GM10248 (cell line): ENCODE results near the gene PCDHGC3.

Source experiments
- CTCF ChIA-PET: fragments of 300-600 bp; sonication (Branson Sonifier 250); formaldehyde crosslinking; extraction: SDS; loops from one replicate; lab custom pipeline; 2021; ENCODE audit warnings: antibody characterized with exemption; lab: Yijun Ruan, JAX
- POLR2A ChIA-PET: fragments of 350-650 bp; sonication (Branson Sonifier 250); formaldehyde crosslinking; extraction: SDS; loops from one replicate; lab custom pipeline; 2020; ENCODE audit warnings: antibody characterized with exemption; lab: Yijun Ruan, JAX
- DNase-seq: peaks from one replicate; pipeline ENCODE4 v3.0.0; 2012; ENCODE audit errors: extremely low spot score
- TF ChIP-seq, protein P1 (sequence below): IDR thresholded peaks from 2 replicates; pipeline ENCODE4 v1.5.1; 2012; ENCODE audit warnings: mild to moderate bottlenecking, low read depth; ENCODE audit errors: extremely low read depth, missing control alignments, control extremely low read depth

The PCDHGC3 gene

DNA sequence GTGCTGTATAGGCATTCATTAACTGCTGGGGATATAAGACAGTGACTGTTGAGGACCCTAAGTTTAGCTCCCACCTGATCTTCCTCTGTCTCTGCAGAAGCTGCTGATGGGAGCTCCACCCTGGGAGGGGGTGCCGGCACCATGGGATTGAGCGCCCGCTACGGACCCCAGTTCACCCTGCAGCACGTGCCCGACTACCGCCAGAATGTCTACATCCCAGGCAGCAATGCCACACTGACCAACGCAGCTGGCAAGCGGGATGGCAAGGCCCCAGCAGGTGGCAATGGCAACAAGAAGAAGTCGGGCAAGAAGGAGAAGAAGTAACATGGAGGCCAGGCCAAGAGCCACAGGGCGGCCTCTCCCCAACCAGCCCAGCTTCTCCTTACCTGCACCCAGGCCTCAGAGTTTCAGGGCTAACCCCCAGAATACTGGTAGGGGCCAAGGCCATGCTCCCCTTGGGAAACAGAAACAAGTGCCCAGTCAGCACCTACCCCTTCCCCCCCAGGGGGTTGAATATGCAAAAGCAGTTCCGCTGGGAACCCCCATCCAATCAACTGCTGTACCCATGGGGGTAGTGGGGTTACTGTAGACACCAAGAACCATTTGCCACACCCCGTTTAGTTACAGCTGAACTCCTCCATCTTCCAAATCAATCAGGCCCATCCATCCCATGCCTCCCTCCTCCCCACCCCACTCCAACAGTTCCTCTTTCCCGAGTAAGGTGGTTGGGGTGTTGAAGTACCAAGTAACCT is 35.3 kb downstream of the PCDHGC3 start:
- CTCF ChIA-PET = interaction anchor here (1.4 to 14.8 kb wide), 13 partner anchors 10 to 95 kb away, joined by 3 to 214 read pairs (median 28); partner anchors contain the start of genes PCDHGA10, PCDHGA11, PCDHGB7 and PCDHGC3
- peak; percentile 62 for DNase-seq
- POLR2A ChIA-PET = no interaction called here
- TF ChIP-seq, protein P1, sequence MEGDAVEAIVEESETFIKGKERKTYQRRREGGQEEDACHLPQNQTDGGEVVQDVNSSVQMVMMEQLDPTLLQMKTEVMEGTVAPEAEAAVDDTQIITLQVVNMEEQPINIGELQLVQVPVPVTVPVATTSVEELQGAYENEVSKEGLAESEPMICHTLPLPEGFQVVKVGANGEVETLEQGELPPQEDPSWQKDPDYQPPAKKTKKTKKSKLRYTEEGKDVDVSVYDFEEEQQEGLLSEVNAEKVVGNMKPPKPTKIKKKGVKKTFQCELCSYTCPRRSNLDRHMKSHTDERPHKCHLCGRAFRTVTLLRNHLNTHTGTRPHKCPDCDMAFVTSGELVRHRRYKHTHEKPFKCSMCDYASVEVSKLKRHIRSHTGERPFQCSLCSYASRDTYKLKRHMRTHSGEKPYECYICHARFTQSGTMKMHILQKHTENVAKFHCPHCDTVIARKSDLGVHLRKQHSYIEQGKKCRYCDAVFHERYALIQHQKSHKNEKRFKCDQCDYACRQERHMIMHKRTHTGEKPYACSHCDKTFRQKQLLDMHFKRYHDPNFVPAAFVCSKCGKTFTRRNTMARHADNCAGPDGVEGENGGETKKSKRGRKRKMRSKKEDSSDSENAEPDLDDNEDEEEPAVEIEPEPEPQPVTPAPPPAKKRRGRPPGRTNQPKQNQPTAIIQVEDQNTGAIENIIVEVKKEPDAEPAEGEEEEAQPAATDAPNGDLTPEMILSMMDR = no peak

DNA sequence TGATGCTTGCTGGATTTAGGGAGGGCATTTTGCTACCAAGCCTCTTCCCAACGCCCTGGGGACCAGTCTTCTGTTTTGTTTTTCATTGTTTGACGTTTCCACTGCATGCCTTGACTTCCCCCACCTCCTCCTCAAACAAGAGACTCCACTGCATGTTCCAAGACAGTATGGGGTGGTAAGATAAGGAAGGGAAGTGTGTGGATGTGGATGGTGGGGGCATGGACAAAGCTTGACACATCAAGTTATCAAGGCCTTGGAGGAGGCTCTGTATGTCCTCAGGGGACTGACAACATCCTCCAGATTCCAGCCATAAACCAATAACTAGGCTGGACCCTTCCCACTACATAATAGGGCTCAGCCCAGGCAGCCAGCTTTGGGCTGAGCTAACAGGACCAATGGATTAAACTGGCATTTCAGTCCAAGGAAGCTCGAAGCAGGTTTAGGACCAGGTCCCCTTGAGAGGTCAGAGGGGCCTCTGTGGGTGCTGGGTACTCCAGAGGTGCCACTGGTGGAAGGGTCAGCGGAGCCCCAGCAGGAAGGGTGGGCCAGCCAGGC is 36.1 kb downstream of the PCDHGC3 start:
- ChIA-PET CTCF (interaction anchor here (0.8 to 14.8 kb wide), 21 partner anchors 11 to 181 kb away, joined by 3 to 214 read pairs (median 6); partner anchors contain the start of genes HDAC3, PCDHGA10, PCDHGA11 and PCDHGA12), POLR2A (no interaction called here)
- TF ChIP-seq, protein P1 = no peak
- no peak for DNase-seq

DNA sequence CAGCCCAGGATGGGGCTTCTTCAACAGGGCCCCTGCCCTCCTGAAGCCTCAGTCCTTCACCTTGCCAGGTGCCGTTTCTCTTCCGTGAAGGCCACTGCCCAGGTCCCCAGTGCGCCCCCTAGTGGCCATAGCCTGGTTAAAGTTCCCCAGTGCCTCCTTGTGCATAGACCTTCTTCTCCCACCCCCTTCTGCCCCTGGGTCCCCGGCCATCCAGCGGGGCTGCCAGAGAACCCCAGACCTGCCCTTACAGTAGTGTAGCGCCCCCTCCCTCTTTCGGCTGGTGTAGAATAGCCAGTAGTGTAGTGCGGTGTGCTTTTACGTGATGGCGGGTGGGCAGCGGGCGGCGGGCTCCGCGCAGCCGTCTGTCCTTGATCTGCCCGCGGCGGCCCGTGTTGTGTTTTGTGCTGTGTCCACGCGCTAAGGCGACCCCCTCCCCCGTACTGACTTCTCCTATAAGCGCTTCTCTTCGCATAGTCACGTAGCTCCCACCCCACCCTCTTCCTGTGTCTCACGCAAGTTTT is 36.7 kb downstream of the PCDHGC3 start:
- CTCF ChIA-PET = interaction anchor here (0.7 to 14.8 kb wide), 35 partner anchors 8 to 194 kb away, joined by 3 to 214 read pairs (median 4); partner anchors contain the start of genes DIAPH1, HDAC3, PCDHGA10 and PCDHGA11
- POLR2A ChIA-PET = no interaction called here
- TF ChIP-seq, protein P1 = peak; percentile 79
- DNase-seq = peak; percentile 85

DNA sequence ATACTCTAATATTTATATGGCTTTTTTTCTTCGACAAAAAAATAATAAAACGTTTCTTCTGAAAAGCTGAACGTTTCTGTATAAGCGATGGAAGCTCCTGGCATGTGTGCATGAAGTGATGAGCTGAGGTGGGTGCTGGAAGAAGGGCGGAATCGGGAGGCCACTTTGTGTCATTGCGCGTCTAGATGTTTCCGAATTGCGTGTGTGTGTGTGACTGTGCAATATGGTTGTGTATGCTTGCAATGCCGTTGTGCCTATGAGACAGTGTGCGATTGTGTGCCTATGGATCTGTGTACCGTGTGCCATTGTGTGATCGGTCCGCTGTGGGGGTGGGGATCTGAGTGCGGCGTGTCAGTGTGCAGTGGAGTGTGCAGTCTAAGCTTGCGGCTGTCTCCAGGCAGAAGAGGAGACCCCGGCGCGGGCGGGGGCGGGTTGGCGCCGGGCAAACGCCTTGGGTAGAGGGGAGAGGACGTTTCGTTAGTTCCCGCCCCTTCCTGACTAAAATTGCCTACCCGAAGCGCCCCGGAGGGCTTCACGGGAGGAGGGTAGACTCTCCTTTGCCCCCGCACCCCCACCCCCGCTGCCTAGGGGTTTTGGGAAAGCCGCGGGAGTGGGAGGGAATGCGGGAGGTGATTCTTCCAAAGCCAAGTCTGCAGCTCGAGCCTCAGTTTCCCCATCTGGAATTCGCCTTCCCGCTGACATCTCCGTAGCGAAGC is 37.3 kb downstream of the PCDHGC3 start:
- POLR2A ChIA-PET = no interaction called here
- TF ChIP-seq, protein P1 = no peak
- peak; percentile 30 for DNase-seq
- CTCF ChIA-PET = interaction anchor here (0.7 to 14.8 kb wide), 31 partner anchors 8 to 456 kb away, joined by 3 to 214 read pairs (median 4); partner anchors contain the start of genes DIAPH1, PCDHGA10, PCDHGA11 and PCDHGA4

DNA sequence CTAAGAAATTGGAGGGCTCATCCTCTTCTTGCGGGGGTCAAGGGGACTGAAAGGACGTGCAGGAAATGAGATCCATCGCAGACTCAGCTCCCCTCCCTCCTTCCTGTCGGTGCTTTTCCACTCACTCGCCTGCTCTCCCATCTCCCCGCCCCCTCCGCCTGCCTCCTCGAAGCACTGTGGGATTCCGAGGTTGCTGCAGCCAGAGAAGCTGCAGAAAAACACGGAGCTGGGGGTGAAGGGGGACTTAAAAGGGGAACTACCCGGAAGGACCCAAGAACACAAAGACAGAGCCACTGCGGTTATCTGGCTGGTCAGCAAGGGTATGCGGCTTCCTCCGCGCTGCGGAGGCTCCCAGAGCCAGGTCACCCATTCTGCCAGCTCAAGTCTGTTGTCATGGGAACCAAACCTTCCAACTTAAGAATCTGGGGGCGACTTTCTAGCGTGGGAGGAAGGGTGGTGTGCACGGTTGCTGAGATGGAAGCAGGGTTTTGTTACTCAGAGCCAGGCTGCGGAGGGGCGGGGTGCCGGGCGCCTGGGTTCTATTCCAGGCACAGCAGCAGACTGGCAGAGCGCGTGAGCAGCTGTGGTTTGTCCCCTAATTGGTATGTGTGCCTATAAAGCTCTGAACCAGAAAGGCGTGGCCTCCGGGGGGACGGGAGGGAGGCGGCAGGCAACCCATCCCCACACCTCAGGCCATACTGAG is 38.0 kb downstream of the PCDHGC3 start:
- CTCF ChIA-PET = interaction anchor here (0.9 to 14.8 kb wide), 27 partner anchors 9 to 455 kb away, joined by 3 to 214 read pairs (median 5); partner anchors contain the start of genes DIAPH1, PCDHGA10, PCDHGA11 and PCDHGA4
- TF ChIP-seq, protein P1 = no peak
- DNase-seq = peak; percentile 64
- POLR2A ChIA-PET = no interaction called here
